ENCODE measurements around the gene FCRLB.
"Not testable (repeated sequence)": the region's sequence is repeated elsewhere in the genome, so short reads cannot be mapped to it uniquely, and the experiment has no call there.

FCRLB gene, protein sequence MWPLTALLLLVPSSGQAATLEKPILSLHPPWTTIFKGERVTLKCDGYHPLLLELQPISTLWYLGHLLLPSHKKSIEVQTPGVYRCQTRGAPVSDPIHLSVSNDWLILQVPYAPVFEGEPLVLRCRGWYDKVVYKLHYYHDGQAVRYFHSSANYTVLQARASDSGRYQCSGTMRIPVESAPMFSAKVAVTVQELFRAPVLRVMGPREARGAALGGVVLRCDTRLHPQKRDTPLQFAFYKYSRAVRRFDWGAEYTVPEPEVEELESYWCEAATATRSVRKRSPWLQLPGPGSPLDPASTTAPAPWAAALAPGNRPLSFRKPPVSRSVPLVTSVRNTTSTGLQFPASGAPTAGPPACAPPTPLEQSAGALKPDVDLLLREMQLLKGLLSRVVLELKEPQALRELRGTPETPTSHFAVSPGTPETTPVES
- 0.04 to 1.0 (median 0.58) reads per million in 3 experiments for total RNA-seq

DNA sequence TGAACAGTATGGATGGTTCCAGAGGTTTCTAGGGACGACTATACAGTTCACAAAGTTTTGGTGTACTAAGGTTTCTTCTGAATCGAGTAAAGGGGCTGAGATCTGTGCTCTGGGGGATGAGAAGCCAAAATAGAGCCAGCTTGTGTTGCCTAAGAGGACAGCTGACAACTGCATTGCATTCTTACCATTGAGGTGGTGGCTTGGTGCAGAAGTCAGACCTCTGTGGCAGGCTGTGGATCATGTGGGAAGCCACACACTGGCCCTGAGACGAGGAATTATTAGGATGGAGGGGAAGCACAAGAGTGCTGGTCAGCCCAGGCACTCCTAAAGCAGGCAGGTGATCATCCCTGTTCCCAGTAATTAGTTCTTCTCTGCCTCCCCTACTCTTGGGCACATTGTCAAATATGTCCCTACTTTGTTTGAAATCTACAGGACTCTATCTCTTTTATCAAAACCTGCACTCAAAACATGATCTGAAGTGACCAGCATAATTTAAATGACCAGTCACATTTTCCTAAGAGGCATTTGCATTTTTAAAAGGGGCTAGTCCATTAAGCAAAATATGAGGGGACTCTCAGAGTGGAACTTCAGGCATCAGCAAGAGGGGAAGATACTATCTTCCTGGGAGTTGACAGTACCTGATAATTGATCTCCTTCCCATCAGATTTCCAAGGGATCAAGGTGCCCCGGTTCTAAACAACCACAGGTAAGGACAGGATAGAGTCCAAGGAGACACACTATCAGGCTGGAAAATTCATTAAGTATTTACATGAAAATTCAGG lies at the start of gene FCRLB:
Gene FCRLB, plus strand, starts transcription at position 589 of the 782 bp plus-strand sequence. CDS start 1,129 bp downstream, outside the sequence.
- DNase-seq: no peak

DNA sequence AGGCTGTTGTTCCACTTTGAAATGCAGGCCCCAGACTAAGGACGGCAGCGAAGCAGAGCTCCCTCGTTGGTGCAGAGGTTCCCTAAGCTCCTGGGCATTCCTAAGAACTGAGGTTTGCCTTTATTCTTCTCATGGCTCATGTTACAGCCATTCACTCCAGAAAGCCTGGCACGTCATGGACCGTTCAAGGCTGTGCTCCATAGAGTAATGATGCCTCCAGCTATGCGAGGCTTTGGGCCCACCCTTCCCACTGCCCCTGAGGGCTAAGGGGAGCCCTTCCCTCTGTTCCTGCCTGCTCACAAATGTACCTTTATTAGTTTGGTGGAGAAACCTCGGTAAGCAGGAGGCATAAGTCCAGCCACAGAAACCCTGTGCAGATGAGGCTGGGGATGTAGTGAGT lies 47.9 kb upstream of the FCRLB start:
- DNase-seq: not testable (repeated sequence)

DNA sequence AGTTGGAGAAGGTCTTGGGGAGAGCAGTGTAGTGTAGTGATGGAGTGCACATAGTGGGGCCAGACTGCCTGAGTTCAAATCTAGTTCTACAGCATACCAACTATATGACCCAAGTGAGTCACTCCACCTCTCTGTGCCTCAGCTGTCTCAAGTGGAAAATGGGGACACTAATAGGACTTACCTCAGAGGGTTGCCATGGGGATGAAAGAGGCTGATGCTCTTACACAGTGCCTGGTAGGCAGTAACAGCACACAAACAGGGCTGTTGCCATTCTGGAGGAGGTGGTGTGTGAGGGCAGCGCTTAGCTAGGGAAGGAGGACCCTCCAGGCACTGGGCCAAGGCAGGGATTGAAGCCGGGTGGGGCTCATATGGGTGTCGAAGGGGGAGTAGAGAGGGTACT lies 46.9 kb upstream of the FCRLB start:
- DNase-seq: not testable (repeated sequence)

DNA sequence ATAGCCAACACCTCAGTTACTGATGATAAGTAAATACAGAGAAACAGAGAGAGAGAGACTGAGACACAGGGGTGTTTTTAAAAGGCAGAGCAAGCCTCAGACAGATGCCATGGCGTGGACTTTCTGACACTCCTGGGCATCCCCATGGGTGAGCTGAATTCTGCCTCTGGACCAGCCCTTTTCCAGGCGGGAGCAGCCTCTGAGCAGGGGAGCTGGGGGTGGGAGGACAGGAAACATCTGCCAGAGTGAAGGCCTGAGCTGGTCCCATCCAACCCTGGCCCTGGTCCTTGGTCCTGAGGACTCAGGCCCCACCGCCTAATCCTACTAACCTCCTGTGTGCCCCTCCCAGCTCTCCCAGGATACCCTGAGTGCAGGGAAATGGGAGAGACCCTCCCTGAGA lies 46.4 kb upstream of the FCRLB start:
- DNase-seq: not testable (repeated sequence)

DNA sequence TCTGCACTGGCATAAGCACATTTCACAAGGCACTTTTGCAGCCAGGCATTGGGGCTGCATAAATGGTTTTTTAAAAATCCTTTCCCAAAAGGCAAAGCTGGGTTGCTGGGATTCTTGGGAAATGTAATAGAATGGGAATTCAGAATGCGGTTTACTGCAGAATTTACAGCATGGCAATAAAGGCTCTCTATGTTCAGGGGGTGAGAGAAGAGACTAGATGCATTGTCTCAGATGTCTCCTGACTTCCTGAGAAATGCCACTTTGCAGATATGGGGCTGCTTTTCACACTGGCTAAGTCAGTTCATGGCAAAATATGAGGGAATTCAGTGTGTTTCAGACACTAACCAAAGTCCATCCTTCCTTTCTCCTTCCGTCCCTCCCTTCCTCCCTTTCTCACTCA lies 44.9 kb upstream of the FCRLB start:
- DNase-seq: no peak

DNA sequence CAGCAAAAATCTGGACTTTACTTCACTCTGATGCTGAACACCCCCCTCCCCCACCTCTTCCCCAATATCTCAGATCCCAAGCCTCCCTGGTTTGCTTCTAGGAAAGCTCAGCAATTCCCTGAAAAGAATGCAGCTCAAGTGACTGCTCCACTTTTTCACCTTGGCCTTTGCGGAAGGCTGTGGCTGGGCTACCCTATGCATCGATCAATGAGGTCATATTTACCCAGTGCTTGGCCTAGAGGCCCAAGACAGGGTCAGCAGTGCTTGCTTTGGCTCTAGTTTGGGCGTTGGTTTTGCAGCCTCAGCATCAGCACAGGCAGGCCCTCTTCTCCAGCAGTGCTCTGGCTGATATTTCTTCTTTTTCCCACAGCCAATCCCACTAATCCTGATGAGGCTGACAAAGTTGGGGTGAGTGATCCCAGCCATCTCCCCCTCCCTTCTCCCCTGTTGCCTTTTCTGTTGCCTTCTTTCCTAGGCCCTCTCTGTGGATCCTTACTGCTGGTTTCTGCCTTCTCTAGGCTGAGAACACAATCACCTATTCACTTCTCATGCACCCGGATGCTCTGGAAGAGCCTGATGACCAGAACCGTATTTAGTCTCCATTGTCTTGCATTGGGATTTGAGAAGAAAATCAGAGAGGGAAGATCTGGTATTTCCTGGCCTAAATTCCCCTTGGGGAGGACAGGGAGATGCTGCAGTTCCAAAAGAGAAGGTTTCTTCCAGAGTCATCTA lies 44.2 kb upstream of the FCRLB start:
- no peak for DNase-seq

DNA sequence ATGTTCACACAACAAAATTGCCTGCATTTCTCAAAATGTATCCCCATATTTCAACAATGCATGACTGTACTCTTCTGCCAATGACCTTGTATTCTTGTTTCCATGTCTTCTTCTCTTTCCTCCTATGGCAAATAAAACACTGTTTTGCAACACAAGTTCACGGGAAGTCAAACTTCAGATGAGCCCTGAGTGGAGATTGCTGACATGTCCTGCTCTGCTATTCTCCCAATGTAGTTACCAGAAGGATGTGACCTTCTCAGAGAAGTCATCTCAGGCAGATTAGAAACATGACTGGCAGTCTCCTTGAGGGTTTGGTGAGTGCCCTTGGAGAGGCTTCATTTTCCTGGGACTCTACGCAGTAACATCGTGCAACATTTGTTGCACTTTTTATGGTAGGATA lies 42.8 kb upstream of the FCRLB start:
- DNase-seq: no peak

DNA sequence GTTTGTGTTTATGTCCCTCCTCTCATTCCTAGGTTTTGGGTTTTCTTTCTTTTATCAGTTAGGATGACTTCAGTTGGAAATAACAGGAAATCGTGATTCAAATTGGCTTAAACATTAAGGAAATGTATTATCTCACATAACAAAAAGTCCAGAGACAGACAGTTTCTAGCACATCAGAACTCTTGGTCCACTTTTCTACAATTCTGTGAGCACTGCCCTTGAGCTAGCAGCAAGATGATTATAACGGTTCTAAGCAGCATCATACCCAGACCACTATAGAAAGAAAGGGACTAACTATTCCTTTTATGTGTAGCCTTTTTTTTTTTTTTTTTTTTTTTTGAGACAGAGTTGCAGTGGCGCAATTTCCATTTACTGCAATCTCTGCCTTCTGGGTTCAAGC lies 39.5 kb upstream of the FCRLB start:
- DNase-seq: no peak

DNA sequence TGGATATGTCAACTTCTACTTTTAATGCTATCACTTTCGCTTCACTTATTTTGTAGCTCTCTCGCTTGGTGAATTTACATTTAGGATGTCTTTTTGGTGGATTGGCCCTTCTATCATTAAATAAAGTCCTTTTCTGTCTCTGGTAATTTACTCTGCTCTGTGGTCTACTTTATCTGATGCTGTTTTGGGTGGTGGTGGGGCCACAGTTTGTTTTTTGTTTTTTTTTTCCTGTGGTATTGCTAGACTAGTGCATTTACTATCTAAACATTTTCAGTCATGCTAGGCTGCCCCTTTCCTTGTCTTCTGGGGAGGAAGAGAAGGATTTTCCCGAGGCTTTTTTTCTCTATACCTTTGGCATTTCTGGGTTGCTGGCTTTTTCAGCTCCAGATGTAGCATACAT lies 32.4 kb upstream of the FCRLB start:
- no peak for DNase-seq

DNA sequence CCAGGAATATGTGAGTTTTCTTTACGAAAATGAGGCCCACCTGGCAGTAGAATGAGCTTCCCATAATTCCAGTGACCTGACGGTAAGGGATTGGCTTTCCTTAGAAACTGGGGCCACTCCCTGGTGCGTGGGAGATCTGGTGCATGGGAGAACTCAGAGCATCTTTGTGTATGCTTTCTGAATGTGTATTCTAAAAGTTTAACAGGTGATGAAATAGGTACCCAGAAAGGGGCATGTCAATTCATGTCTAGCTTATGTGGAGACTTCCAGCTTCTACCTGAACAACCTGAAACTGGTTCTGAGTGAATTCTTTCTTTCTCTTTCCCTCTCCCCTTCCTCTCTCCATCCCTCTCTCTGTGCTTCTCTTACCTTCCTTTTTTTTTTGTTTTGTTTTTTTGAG lies 29.5 kb upstream of the FCRLB start:
- DNase-seq: no peak

DNA sequence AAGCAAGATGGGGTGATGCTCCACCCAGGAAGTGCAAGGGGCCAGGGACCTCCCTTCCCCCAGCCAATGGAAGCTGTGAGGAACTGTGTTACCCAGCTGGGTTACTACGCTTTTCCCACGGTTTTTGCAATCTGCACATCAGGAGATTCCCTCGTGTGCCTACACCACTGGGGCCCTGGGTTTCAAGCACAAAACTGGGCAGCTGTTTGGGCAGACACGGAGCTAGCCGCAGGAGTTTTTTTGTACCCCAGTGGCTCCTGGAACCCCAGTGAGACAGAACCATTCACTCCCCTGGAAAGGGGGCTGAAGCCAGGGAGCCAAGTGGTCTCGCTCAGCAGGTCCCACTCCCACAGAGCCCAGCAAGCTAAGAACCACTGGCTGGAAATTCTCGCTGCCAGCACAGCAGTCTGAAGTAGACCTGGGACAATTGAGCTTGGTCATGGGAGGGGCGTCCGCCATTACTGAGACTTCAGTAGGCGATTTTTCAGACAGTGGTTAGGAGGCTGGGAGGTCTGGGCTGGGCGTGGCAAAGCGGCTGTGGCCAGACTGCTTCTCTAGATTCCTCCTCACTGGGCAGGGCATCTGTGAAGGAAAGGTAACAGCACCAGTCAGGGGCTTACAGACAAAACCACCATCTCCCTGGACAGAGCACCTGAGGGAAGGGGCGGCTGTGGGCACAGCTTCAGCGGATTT lies 28.2 kb upstream of the FCRLB start:
- not testable (repeated sequence) for DNase-seq

DNA sequence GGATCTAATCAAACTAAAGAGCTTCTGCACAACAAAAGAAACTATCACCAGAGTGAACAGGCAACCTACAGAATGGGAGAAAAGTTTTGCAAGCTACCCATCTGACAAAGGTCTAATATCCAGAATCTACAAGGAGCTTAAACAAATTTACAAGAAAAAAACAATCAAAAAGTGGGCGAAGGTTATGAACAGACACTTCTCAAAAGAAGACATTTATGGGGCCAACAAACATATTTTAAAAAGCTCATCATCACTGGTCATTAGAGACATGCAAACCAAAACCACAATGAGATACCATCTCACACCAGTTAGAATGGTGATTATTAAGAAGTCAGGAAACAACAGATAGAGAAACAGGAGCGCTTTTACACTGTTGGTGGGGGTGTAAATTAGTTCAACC lies 23.0 kb upstream of the FCRLB start:
- DNase-seq: not testable (repeated sequence)

DNA sequence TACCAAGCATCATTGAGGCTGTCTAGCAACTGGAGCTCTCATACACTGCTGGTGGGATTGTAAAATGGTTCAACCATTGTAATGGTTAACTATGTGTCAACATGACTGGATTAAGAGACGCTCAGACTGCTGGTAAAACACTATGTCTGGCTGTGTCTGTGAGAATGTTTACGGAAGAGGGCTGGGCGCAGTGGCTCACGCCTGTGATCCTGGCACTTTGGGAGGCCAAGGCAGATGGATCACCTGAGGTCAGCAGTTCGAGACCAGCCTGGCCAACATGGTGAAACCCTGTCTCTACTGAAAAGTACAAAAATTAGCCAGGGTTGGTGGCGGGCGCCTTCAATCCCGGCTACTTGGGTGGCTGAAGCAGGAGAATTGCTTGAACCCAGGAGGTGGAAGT lies 19.1 kb upstream of the FCRLB start:
- DNase-seq: no peak

DNA sequence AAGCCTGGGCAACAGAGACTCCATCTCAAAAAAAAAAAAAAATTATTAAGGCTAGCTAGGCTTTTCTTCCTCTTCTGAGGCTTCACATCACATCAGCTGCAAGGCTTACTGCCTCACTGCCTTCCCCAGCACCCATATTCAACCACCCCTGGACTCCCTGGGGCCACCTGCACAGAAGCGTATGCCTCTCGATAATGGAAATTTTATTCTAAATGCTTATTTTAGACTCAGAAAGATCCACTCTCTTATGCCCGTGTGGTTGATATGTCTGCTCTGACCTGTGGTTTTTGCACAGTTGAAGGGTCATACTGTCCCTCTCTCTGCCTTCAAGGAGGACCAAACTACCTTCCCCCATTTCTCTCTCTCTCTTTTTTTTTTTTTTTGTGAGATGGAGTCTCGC lies 15.8 kb upstream of the FCRLB start:
- no peak for DNase-seq

DNA sequence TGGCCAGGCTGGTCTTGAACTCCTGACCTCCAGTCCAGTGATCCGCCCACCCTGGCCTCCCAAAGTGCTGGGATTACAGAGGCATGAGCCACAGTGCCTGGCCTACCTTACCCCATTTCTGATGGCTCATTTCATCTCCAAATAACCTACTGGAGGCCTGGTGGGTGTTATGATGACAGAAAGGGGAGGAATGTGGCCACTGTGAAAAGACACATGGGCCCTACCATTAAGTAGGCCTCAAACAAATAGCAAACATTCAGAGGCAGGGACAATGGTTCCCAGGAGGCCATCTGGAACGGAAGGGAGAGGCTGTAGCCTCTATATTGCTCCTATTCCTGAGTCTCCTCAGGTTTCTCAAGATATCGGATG lies 15.2 kb upstream of the FCRLB start:
- DNase-seq: no peak

DNA sequence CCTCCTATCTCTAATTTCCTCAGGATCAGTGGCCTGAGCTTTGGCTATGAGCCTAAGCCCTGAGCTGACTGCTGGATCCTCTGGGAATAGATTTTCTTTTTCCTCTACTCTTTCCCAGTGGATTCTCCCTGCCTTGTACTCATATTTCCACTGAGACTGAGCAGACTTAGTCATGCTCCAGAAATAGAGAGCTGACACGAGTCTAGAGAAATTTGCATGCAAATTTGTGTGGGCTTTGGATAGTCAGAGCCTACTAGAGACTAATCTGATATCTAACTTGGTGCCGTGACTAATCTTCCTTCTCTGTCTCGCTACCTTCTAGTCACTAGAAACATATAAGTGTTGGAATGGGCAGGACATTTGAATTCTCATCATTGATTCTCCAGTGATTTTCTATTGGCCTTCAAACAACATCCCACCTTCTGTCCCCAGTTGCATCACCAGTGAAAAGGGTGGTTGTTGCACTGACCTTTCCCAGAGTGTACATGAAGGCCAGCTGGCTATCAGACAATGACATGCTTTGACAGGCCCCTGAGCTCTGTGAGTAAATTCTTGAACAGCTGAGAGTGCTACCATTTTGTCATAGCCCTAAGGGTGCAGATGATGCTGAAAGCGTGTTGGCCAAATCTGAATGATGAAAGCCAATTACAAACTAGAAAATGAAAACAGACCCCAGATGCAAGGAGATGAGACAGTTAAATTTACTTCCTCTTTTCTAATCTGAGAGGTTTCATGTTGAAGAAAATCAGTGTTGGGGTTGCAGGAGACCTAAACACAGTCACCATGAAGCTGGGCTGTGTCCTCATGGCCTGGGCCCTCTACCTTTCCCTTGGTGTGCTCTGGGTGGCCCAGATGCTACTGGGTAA lies 14.6 kb upstream of the FCRLB start, which contains the start of gene FCRLA:
Gene FCRLA, plus strand, starts transcription at position 748 of the 866 bp plus-strand sequence. Its CDS starts 36 bp downstream, at position 784.
- DNase-seq: no peak

DNA sequence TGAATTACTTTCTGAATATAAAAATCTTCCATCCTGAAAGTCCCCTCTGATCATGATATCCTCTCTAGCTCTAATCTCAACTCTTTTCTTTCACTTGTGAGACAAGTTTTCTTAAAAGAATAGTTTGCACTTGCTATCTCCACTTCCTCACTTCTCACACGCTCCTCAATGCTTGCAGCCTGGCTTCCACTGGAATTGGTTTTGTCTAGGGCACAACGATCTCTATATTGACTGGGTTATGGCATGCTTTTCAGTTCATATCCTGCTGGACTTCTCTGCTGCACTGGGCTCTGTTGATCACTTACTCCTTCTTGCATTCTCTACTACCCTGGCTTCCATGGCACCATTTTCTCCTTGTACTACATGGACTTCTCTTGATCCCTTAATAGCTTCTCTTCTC lies 13.8 kb upstream of the FCRLB start:
- no peak for DNase-seq

DNA sequence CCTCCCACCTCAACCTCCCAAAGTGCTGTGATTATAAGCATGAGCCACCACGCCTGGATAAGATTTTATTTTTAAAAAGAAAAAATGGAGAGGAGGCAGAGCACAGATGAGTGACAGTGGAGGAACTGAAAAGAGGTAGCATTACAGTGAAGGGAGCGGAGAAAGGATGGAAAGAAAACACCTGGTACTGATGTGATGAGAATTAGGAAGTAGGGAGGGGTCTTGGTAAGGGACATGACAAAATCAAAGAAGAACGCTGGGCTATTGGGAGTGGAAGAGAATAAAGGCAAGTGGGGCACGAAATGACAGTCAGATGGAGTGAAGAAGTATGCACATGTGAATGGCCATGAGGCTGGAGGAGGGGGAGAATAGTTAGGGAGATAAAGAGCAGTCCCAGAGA lies 12.0 kb upstream of the FCRLB start:
- no peak for DNase-seq

DNA sequence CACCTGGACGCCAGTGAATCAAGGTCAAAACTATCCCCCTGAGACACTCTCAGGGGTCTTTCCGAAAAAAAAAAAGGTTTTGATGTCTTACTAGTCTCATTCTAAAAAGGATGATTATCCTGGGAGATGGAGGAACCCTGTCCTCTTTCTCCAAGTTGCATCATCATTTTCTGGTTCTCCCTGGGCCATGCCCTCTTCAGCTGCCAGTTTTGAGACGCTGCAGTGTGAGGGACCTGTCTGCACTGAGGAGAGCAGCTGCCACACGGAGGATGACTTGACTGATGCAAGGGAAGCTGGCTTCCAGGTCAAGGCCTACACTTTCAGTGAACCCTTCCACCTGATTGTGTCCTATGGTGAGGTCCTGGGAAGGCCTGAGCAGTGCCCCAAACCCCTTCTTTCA lies 10.8 kb upstream of the FCRLB start:
- no peak for DNase-seq

DNA sequence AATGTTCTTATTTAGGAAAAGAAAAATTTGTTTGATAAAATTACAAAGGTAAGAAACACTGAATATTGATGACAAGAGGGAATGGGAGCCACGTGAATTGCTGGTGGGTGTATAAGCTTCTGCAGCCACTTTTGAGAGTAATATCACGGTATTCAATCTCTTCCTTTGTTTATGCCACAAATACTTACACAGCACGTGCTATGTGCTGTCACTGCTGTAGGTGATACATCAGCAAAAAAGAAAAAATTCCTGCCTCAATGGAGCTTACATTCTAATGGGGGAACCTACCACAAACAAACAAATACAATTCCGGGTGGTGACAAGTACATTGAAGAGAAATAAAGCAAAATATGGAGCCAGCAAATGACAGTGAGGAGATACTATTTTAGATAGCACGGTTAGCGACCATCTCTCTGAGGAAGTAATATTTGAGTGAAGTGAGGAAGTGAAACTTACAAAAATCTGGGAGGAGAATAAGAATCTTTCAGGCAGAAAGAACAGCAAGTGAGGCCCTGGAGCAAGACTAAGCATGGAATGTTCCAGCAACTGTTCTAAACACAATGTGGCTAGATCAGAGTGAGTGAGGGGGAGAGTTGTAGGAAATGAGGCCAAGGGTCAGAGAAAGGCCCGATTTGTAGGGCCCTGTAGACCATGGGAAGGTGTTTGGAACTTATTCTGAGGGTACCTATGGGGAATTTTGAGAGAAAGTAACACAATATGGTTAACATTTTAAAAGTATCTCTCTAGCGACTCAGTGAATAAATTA lies 2.6 kb upstream of the FCRLB start:
- DNase-seq: no peak

DNA sequence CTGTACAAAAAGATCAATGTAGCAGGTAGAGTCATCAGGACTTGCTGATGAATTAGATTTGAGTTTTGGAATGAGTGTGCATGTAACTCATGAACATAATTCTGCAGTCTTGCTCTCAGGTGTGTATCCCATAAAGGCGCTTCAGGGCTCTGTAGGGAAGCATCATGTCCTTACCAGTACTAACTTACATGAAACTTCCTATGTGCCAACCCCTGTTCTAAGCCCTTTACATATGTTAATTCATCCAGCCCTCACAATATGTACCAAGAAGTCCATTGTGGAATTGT lies 2.1 kb upstream of the FCRLB start:
- DNase-seq: no peak

All from central memory CD4-positive, alpha-beta T cell (primary cell).